Skeletal muscle cell (primary cell): Measurements from ENCODE around the gene FTCDNL1.
A peak's percentile ranks its signal among the peaks of the same experiment; 100 is the strongest.

Source experiments
- DNase-seq: peaks from one replicate; pipeline ENCODE4 v3.0.0-alpha.2; 2010; ENCODE audit warnings: low read depth
- H3K4me3 ChIP-seq: 2 replicates; pipeline ENCODE4 v1.5.1; 2011; ENCODE audit warnings: low read depth, mild to moderate bottlenecking, control low read depth, low read length, moderate library complexity

FTCDNL1 gene

DNA sequence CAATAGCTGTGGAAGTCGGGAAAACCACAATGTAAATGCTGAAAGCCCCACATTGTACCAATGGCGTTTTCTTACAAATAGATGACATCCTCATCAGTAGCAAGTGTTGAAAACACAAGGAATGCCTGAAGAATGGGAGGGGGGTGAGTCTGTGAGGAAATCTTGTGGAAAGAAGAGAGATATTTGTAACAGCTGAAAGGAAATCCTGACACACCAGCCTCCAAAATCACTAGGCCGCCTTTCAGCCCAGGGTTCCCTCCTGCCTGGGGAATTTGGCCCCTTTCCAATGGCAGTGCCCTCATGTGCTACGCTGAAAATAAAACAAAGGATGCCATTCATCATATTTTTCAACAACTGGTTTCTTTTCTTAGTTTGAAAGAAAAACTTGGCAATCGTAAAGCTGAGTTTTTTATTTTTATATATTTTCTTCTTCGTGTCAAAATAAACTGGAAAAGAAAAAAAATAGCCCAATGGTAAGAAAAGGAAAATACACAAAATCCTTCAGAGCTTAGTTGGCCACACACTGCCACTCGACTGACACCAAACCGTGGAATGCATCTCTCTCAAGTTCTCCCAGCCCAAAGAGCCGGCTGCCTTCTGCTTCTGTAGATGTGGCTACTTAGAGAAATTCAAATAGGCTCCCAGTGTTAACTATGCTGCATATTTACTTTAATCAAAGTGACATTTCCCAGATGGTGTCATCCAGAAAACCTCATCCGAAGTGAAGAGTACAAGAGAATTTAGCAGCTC is 52.0 kb downstream of the FTCDNL1 start:
- H3K4me3 ChIP-seq, result no peak overlapping the region
- DNase-seq, result peak; percentile 51

DNA sequence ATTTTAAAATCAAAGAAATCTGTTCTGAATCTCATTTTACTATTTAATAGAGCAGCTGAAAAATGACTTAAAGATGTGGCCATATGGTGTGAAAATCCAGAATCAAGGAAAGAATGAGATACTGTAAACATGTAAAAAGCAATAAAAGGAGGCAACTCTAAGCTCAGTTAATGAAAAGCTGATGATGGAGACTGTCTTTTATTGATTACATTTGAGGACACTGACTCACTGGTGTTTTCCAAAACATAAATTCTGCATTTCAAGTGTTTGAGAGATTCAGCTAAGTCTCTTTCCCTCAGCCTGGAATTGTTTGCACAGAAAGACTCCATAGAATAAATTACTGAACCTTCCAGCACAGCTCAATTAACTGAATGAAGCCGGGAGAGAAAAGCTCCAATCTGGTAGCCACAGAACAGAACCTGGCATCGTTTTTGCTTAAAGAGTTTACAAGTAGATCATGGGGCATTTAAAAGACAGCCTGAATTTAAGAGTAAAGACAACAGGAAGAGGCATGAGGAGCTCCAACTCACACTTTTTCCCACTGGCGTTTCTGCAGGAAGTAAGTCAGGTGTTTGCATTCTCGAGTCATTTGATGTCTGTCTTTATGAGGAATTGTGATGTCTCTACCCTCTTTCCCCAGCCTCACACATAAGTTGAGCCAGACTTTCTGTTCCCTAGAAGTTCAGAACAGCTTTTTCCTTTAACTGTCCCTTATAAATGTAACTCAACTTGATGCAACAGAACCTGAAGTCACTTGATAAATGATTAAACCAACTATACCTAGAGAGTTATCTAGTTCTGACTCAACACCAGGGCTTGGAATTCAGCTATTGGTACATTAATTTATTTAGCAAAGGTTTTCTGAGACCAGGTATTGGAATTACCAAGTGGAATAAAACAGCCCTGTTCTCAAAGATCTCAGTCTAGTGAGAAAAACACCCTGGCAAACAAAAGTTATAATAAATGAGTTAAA is 53.3 kb downstream of the FTCDNL1 start:
- no peak for DNase-seq
- H3K4me3 ChIP-seq, result no peak overlapping the region

DNA sequence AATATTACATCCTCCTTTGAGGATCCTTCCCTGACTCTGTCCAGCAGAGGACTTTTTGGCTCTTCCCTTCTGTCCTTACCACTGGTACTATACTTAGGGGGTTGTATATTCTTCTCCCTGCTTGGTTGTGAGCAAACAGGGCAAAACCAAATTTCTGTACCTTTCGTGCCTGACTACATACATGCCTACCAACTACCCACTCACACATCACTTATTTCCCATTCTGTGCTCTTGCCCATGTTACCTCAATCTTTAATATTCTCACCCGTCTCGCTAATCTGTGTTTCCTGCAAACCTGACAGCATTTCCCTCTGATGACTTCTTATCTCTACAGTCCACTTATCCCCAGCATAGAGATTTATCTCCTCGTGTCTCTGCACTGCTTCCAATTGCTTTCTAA is 58.6 kb downstream of the FTCDNL1 start:
- H3K4me3 ChIP-seq, result no peak overlapping the region
- no peak for DNase-seq

DNA sequence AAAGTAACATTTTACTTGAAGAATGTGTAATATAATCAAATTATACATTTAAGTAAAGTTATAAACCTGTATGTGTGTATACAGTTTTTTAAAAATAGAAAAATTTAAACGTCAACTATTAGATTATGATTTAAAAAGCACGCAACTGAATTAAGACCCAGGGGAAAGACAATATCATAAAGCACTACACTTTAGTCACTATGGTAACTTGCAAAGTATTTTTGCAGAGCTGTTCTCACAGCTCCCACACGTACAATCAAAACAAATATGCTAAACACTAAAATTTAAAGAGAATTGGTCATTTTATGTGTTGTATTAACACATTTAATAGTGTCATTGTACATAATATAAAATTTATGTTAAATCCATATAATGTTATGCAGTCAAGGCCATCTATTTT is 59.7 kb downstream of the FTCDNL1 start:
- no peak overlapping the region for H3K4me3 ChIP-seq
- DNase-seq, result no peak

DNA sequence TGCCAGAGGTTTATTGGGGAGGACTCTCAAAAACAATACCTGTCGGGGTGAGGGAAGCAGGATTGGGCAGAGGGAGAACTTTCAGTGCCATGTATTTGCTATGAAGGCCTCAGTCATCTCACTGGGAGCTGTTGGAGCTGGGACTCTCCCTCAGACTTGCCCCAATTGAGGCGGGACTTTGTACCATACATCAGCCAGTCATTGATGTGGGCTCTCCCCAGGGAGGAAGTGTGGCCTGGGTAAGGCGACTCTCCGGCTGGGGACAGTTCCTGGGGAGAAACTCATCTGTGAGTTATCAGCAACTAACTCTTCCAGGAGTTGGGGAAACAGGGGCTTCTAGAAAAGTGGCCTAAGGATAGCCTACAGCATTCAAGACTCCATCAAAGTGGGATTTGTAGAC is 66.5 kb downstream of the FTCDNL1 start:
- DNase-seq, result no peak
- H3K4me3 ChIP-seq, result no peak overlapping the region

DNA sequence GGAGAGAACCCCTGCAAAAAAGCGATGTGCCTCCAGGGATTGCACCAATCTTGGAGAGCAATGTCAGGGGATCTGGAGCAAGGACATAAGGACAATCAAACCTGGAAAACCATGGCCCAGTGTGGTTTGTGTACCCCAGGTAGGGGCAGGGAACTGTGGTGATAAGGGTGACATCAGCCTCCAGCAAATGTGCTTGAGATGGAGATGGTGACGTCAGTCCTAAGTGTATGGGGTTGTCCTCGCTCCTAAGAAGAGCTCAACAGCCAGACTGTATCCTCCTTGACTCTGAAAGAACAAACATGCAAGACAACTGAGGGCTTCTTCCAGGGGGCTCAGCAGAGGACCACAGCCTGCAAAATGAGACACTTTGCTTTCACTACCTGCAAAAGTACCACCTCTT is 71.4 kb downstream of the FTCDNL1 start:
- H3K4me3 ChIP-seq, result no peak overlapping the region
- DNase-seq, result no peak

DNA sequence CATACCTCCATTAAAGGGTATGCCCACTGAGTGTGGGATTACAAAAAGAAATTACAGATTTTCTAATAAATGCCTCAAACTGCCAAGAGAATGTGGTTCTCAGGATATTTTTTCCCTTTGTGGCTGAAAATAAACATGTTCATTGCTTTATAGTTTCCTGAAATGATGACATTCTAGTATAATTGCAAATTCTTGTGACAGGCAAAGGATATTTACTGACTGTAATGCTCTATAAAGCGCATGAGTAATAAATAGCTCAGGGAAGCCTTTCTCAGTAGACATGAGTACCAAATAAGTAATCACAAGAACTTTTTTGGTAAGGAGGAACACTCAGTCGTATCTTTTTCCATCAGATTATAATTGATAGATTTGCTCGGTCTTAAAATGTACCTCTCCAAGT is 72.3 kb downstream of the FTCDNL1 start:
- no peak overlapping the region for H3K4me3 ChIP-seq
- no peak for DNase-seq

DNA sequence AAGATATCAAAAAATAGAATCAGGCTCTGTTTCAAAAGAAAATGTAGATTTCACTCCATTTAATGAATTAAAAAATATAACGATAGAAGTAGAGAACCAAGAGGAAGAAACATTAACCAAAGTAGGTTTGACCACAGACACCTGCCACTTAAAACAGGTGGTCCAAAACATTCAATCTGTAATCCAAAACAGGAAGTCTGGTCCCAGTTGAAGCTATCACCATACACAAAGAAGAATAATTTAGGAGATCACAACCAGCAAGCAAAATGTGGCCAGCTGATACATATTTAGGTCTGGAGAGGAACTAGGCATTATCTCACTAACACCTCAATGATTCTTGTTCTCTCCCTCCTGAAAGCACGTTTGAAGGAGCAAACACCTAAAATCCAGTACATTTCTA is 73.1 kb downstream of the FTCDNL1 start:
- no peak for DNase-seq

DNA sequence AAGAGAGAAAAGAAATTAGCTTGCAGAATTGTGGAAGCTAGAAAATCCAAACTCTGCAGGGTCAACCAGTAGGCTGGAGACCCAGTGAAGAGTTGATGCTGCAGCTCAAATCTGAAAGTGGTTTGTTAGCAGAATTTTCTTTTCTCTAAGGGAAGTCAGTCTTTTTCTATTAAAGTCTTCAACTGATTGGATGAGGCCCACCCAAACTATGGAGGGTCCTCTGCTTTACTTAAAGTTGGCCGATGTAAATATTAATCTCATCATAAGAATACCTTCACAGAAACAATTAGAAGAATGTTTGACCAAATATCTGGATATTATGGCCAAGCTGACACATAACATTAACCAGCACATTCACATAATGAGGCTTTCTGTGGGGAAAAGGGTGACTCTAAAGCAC is 73.7 kb downstream of the FTCDNL1 start:
- no peak overlapping the region for H3K4me3 ChIP-seq
- no peak for DNase-seq

More for the DNA sequence above, 73.1 kb downstream of the FTCDNL1 start:
- no peak overlapping the region for H3K4me3 ChIP-seq

DNA sequence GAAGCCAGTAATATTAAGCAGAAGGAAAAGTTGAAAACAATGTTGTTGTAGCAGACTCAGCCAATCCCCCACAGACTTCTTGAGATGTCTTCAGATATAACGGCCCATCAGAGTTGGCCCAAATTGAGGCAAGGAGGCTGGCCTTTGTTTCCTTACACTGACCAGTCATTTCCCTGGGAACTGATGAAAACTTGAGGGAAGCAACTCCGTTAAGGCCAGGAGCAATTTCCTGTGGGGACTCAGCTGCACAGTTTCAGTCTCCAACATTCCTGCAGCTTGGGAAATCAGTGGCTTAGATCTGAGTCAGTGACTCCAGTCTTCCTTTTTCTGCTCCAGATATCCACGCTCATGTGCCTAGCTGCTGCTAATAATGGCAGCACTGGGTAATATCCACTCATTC is 75.7 kb downstream of the FTCDNL1 start:
- no peak overlapping the region for H3K4me3 ChIP-seq
- no peak for DNase-seq

DNA sequence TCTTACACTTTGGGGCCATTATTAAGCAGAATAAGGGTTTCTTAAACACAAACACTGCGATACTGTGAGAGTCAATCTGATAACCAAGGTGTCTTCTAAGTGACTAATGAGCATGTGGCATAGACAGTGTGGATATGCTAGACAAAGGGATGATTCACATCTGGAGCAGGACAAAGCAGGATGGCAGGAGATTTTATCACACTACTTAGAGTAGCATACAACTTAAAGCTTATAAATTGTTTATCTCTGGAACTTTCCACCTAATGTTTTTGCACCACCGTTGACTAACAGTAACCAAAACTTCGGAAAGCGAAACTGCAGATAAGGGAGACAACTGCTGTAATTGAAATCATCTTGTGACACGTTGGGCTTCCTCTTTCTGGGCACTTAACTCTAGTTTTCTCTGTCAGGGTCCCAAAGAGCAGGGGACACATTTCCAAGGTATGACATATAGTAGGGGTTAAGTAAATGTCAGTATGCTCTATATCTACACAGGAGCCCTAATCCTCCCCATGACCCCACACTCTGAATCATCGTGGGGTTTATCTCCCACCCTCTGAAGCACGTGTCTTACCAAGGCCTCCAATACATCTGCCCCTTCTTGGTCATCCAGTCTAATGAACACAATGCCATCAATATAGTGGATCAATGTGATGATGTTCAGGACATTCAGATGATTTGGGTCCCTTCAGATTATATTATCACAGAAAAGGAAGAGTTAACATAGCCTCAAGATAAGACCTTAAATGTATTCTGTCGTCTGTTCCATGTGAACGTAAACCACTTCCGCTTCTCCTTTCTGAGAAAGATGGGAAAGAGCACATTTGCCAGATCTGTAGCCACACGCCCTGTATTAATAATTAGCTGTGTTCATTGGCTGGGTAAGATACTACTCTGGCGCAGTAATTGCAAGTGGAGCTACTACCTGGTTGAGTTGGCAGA is 78.7 kb downstream of the FTCDNL1 start:
- no peak overlapping the region for H3K4me3 ChIP-seq
- no peak for DNase-seq

DNA sequence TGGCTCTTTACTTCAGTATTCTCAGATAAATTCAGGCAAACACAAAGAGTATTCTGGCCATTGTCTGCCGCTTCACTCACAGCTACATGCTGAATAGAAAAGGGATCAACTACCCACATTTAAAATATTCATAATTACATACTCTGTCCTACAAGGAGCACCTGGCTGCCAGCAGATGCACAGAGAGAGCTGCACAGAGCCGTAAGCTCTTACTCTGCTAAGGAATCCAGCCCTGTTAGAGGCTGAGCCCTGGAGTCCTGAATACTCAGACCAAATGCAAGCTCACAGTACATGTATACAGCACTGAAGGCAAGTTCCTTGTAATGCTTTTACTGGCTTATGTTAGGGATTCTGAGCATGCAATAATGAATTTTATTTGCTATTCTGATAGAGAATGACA is 80.3 kb downstream of the FTCDNL1 start:
- H3K4me3 ChIP-seq, result no peak overlapping the region
- DNase-seq, result no peak

DNA sequence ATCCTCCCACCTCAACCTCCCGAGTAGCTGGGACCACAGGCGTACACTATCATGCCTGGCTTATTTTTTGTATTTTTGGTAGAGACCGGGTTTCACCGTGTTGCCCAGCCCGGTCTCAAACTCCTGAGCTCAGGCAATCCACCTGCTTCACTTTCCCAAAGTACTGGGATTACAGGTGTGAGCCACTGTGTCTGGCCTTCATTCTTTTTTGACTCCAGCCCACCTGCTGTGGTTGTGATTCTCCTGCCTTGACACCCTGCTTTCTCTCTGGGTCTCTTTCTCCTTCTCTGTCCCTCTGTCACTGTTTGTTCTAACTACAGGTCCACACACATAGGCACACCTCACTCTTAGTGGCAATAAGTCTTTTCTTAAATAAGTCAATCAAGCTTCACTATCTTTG is 85.3 kb downstream of the FTCDNL1 start:
- H3K4me3 ChIP-seq, result no peak overlapping the region
- DNase-seq, result no peak

DNA sequence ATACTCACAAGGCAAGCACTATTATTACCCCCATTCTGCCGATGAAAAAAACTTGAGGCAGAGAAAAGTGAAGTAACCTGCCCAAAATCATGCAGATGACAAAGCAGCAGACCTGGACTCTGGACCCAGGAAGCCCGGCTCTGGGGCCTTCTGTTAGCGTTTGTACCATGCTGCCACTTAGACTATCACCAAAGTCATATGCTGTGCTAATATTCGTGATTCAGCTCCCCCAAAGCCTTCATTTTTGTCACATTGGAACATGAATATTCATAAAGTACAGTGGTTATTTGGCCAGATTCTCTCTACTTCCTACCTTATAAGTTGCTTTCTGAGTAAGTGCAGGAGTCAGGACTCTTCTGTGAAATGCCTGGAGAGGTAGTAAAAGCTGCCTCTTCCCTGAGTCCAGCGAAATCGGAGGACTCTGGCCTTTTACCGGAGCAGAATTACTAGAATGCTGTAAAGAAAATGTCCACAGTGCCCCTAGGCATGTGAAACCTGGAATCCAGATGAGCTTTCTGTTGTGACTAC is 86.7 kb downstream of the FTCDNL1 start:
- no peak for DNase-seq

DNA sequence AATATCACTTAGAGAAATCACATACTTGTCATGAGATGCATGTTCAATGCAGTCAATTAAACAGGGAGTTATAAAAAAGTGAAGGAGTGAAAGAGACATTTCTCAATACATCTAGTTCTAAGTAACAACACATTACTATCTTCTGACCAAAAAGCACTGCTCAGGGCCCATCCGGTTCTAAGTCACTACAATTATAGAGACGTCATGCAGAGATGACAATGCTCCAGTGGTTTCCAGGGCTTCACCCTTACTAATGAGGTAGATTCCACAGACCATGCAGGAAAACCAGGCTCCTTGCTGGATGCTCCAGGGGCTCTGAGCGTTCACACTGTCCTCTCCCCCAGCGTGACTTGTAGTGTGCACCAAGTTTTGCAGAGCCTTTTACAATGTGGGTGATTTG is 88.0 kb downstream of the FTCDNL1 start:
- H3K4me3 ChIP-seq, result no peak overlapping the region
- DNase-seq, result no peak

More for the DNA sequence above, 86.7 kb downstream of the FTCDNL1 start:
- no peak overlapping the region for H3K4me3 ChIP-seq

DNA sequence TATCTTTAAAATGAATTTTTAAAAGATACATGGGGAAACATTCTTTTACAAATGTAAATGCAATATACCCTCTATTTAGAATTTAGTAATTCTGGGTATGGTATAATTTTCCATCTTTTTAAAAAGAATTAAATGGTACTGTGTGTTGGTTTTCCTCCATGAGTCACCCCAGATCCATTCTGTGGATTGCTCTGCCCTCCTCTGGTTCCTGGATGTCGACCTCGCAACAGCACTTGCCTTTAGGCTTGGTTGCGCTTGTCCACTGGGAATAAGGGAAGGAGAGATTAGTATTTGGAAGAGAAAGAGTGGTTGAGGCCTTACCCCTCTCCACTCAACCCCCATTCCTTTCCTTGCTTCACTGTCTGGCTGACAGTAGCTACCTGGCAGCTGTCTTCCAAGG is 90.4 kb downstream of the FTCDNL1 start:
- DNase-seq, result no peak

DNA sequence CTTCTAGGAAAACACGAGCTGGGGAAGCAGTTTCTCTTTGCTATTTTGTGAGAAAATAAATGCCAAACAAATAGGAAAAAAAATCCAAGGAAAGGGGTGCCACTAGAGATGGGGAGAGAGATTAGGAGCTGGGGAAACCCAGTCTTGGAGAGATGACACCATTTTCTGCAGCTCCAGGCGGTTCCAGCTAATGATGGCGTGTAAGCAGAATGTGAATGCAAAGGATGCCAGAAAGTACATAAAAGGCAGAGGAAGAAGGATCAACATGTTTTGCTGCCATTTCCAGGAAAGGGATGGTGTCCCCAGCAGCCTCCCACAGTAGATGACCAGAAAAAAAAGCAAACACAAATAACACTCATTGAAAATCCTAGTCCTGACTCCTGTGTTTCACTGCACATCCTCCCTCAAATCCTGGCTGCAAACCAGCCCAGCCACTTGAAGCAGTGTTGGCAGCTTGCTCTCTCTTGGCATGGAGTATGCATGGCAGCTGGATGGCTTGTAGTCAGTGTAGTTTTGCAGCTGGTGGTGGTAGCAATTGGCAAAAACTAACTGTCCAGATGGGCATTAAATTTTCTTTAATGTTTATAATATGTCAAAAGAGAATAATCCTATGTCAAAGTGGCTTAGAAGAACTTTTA is 93.6 kb downstream of the FTCDNL1 start:
- no peak overlapping the region for H3K4me3 ChIP-seq
- no peak for DNase-seq

More for the DNA sequence above, 90.4 kb downstream of the FTCDNL1 start:
- no peak overlapping the region for H3K4me3 ChIP-seq

DNA sequence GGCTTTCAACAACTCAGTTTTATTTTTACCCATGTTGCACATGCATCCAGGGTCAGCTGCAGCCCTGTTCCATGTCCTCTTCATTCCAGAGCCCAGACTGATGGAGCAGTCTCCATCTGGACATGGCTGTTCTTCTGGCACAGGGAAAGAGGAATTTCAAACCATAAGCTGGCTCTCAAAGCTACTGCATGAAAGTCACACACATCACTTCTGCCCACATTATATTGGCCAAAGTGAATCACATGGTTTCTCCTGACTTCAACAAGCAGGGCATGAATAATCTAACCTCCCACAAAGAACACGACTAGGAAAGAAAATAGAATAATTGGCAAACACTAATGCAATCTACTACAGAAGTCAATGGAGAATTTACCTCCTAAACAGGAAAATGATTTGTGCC is 94.2 kb downstream of the FTCDNL1 start:
- H3K4me3 ChIP-seq, result no peak overlapping the region
- DNase-seq, result no peak

DNA sequence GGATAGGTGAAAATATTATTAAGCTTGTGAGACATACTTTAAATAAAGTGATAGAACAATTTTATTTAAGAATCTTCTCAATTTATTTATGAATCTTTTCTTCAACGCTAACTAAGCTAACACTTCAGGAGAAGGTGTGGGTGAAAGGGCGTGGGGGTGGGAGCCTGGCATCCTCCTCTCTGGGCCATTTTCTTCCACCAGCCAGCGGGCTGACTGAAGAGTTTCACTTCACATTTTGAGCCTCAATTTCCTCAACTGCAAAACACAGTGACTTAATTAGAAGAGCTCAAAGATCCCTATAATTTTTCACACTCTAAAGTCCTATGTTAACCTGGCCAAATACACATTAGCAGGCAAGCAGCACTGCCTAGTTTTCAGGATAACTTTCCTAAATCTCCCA is 94.8 kb downstream of the FTCDNL1 start:
- H3K4me3 ChIP-seq, result no peak overlapping the region
- DNase-seq, result no peak
